IPS DF 6.9 (cell line): Measurements from ENCODE around the gene OR4C45.
"Not testable (repeated sequence)": the region's sequence is repeated elsewhere in the genome, so short reads cannot be mapped to it uniquely, and the experiment has no call there.

Experiments
- DNase-seq: peaks from one replicate; pipeline ENCODE4 v3.0.0-alpha.2; 2013; ENCODE audit warnings: low read depth, low spot score
- H3K27ac ChIP-seq: one replicate; pipeline ENCODE4 v1.5.1; 2013; ENCODE audit warnings: low read length, control low read depth
- H3K27me3 ChIP-seq: 2 replicates; pipeline ENCODE4 v1.6.1; 2013; ENCODE audit warnings: mild to moderate bottlenecking, low read length; ENCODE audit not compliant: control insufficient read depth, insufficient read depth
- H3K36me3 ChIP-seq: 2 replicates; pipeline ENCODE4 v1.6.1; 2013; ENCODE audit warnings: low read length; ENCODE audit not compliant: control insufficient read depth, insufficient read depth
- H3K4me1 ChIP-seq: 2 replicates; pipeline ENCODE4 v1.6.1; 2013; ENCODE audit warnings: low read length; ENCODE audit not compliant: control insufficient read depth, insufficient read depth
- H3K4me3 ChIP-seq: 2 replicates; pipeline ENCODE4 v1.5.1; 2013; ENCODE audit warnings: mild to moderate bottlenecking, low read length
- H3K9me3 ChIP-seq: 2 replicates; pipeline ENCODE4 v1.6.1; 2013; ENCODE audit warnings: low read length, inconsistent platforms; ENCODE audit not compliant: control insufficient read depth, insufficient read depth
- WGBS: extraction: QIAGEN DNeasy Blood & Tissue Kit; methylation state at CpG from one replicate; pipeline ENCODE4 v1.1.7; 2013; ENCODE audit warnings: mixed read lengths, missing lambda C conversion rate; ENCODE audit not compliant: insufficient read length, insufficient coverage; 5-methylcytosine and 5-hydroxymethylcytosine counted together

The OR4C45 gene

GRCh38 chr11:50032574-50032973, at the start of gene OR4C45:
OR4C45 (plus strand) TSS chr11:50032874.
- peaks cover 8% of the 10 kb centered on the region for H3K9me3 ChIP-seq
- no peaks in the 10 kb centered on the region for H3K4me1 ChIP-seq
- H3K27ac ChIP-seq = no peak within 1 kb of the TSS
- H3K36me3 ChIP-seq = no peaks in the 10 kb centered on the region
- no peak for DNase-seq
- H3K27me3 ChIP-seq = no peaks in the 10 kb centered on the region
- H3K4me3 ChIP-seq = no peak within 1 kb of the TSS

- H3K27me3 ChIP-seq = no peaks in the 10 kb centered on the region
- no peaks in the 10 kb centered on the region for H3K4me1 ChIP-seq
- peak; percentile 52 for DNase-seq
- H3K9me3 ChIP-seq = no peaks in the 10 kb centered on the region; the same call in 1 of the 2 replicates
- H3K27ac ChIP-seq = no peak overlapping the region
- no peak overlapping the region for H3K4me3 ChIP-seq
- H3K36me3 ChIP-seq = no peaks in the 10 kb centered on the region
- no CpG with 5 or more reads among the region's 6 CpGs for WGBS
These were observed 37.1 kb upstream of the OR4C45 start for GRCh38 chr11:49995565-49995964.

- DNase-seq = no peak
- WGBS = no CpG with 5 or more reads among the region's 1 CpG
- Histone ChIP-seq H3K4me3 (no peak overlapping the region), H3K9me3 (peaks cover 8% of the 10 kb centered on the region), H3K4me1 (no peaks in the 10 kb centered on the region), H3K27ac (no peak overlapping the region), H3K36me3 (no peaks in the 10 kb centered on the region), H3K27me3 (no peaks in the 10 kb centered on the region)
These were observed 2.5 kb upstream of the OR4C45 start for GRCh38 chr11:50030193-50030592.

- not testable (repeated sequence) for DNase-seq, H3K4me3 ChIP-seq, H3K27ac ChIP-seq, H3K27me3 ChIP-seq, H3K9me3 ChIP-seq, H3K36me3 ChIP-seq, H3K4me1 ChIP-seq
These were observed 3.6 kb downstream of the OR4C45 start for GRCh38 chr11:50036239-50036638.

- Histone ChIP-seq H3K27me3 (no peaks in the 10 kb centered on the region), H3K4me1 (no peaks in the 10 kb centered on the region), H3K27ac (no peak overlapping the region), H3K9me3 (peaks cover 3% of the 10 kb centered on the region; the same call in 1 of the 2 replicates), H3K36me3 (no peaks in the 10 kb centered on the region), H3K4me3 (no peak overlapping the region)
- WGBS = no CpG with 5 or more reads among the region's 1 CpG
- DNase-seq = no peak
These were observed 4.6 kb downstream of the OR4C45 start for GRCh38 chr11:50037251-50037650.

GRCh38 chr11:50044647-50045046, 12.0 kb downstream of the OR4C45 start:
- H3K4me1 ChIP-seq = no peaks in the 10 kb centered on the region
- no peaks in the 10 kb centered on the region; the same call in 1 of the 2 replicates for H3K9me3 ChIP-seq
- WGBS = no CpG with 5 or more reads among the region's 2 CpGs
- no peak overlapping the region for H3K27ac ChIP-seq
- H3K27me3 ChIP-seq = no peaks in the 10 kb centered on the region
- DNase-seq = no peak
- H3K4me3 ChIP-seq = no peak overlapping the region
- H3K36me3 ChIP-seq = no peaks in the 10 kb centered on the region

- H3K9me3 ChIP-seq, H3K4me3 ChIP-seq, H3K27ac ChIP-seq, DNase-seq, H3K4me1 ChIP-seq, H3K36me3 ChIP-seq, H3K27me3 ChIP-seq: not testable (repeated sequence)
- no CpG with 5 or more reads among the region's 22 CpGs for WGBS
These were observed 30.4 kb downstream of the OR4C45 start for GRCh38 chr11:50063056-50063455.

GRCh38 chr11:50070389-50070788, 37.7 kb downstream of the OR4C45 start:
- no CpG with 5 or more reads among the region's 3 CpGs for WGBS
- H3K4me3 ChIP-seq = no peak overlapping the region
- no peaks in the 10 kb centered on the region for H3K4me1 ChIP-seq
- no peaks in the 10 kb centered on the region for H3K36me3 ChIP-seq
- no peak for DNase-seq
- peaks cover 27% of the 10 kb centered on the region for H3K9me3 ChIP-seq
- H3K27ac ChIP-seq = no peak overlapping the region
- H3K27me3 ChIP-seq = no peaks in the 10 kb centered on the region

GRCh38 chr11:50071584-50072225, 39.0 kb downstream of the OR4C45 start:
- Histone ChIP-seq H3K4me1 (no peaks in the 10 kb centered on the region), H3K36me3 (no peaks in the 10 kb centered on the region), H3K4me3 (no peak overlapping the region), H3K9me3 (peaks cover 37% of the 10 kb centered on the region), H3K27ac (no peak overlapping the region), H3K27me3 (no peaks in the 10 kb centered on the region)
- DNase-seq = no peak
- no CpG with 5 or more reads among the region's 9 CpGs for WGBS

- H3K36me3 ChIP-seq = no peaks in the 10 kb centered on the region
- H3K9me3 ChIP-seq = peaks cover 39% of the 10 kb centered on the region
- no peak for DNase-seq
- no peaks in the 10 kb centered on the region for H3K4me1 ChIP-seq
- no peak overlapping the region for H3K27ac ChIP-seq
- no peak overlapping the region for H3K4me3 ChIP-seq
- WGBS = no CpG with 5 or more reads among the region's 12 CpGs
- no peaks in the 10 kb centered on the region for H3K27me3 ChIP-seq
These were observed 39.8 kb downstream of the OR4C45 start for GRCh38 chr11:50072226-50073112.
